Gastrocnemius medialis (tissue), 4 donors: Measurements from ENCODE around the gene PFKFB3.

ENCODE experiments used
- CTCF ChIP-seq, 5 experiments: fragments of 450-650 bp in 3 of 5; fragments of 200-600 bp in 2 of 5; sonication (generic) in 2 of 5; IDR thresholded peaks in 4 of 5; conservative IDR thresholded peaks in 1 of 5; 1 replicate in 4 of 5; 2 replicates in 1 of 5; pipeline ENCODE4 v1.5.1; 2016 to 2019; ENCODE audit warnings: antibody characterized with exemption in 5 of 5, mild to moderate bottlenecking in 3 of 5, moderate library complexity in 3 of 5
- POLR2A ChIP-seq, 2 donors: fragments of 450-650 bp; IDR thresholded peaks; one replicate each; pipeline ENCODE4 v1.6.1; 2017; ENCODE audit warnings: antibody characterized with exemption in 2 of 2, mild to moderate bottlenecking in 2 of 2, moderate library complexity in 2 of 2

GRCh38 chr10:6162589-6163356 is 40.0 kb upstream of the PFKFB3 start:
- TF ChIP-seq CTCF (IDR thresholded peaks at IDR 0.05 in 4 of 5, conservative IDR thresholded peaks at IDR 0.05 in 1 of 5): no peak
- TF ChIP-seq POLR2A (IDR thresholded peaks at IDR 0.05): no peak
